HL-60/S4 treated with retinoic acid at 250 ng/mL for 4 days and 3 days (cell line): ENCODE measurements around the gene CEMIP.

Experiments
- in situ Hi-C: fragments of 300-500 bp; cut with MboI; formaldehyde crosslinking; loops from 2 replicates; pipeline ENCODE4 v1.7.0; 2022; ENCODE audit warnings: low sequenced_read_pairs

The CEMIP gene

DNA sequence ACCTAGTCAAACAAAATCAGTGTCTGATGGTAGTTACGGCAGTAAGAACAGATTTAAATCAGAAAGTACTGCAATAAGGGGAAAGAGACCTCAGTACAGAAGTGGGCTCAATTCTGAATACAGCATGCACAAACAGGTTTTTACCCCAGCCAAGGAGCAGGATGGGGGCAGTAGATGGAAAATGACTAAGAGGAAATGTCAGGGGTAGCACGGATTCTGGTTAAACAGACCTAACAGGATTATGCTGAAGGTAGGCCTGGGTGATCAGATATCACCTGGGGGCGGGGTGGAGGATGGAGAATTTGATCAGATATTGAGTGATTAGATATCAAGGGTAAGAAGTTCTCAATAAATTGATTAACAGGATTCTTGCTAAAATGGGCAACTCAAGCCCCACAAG is 191.5 kb downstream of the CEMIP start:
- in situ Hi-C loops: loop anchor here (5.0 to 10.0 kb wide), 2 partner anchors 294 to 513 kb away; no protein-coding TSS in a partner anchor

DNA sequence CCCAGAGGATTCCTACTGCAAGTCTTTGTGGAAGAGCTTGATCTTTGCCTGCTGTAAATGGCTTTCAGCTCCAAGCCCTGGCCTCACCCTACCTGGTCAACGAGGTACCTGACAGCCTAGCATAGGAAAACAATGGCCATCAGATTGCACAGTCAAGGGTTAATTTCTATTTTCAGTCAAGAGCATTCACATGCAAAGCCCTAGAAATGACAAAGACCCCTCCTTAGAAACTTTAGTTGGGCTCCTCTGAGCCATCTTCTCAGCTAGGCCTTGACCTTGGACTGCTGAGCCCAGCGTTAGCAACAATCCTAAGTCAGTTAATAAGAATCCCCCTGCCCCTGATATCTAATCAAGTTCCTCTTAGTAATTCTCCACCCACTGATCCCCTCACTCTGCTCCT is 192.0 kb downstream of the CEMIP start:
- in situ Hi-C loops: loop anchor here (5.0 to 10.0 kb wide), 2 partner anchors 294 to 514 kb away; no protein-coding TSS in a partner anchor

DNA sequence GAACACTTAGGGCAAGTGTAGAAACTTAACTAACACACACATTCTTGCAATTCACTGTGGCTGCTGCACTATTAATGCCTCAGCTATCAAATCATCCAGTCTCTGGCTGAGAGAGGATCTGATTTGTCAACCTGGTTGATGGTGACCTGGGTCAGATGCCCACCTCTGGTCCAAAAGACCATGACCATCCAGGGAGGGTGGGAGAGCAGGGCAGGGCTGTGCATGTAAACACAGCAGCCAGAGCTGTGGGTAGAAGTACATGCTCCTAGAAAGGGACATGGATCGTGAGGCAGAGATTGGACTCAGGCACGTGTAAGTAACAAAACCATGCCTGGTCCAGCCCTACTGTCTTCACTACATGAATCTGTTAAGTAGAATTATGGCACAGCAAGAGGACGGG is 193.1 kb downstream of the CEMIP start:
- in situ Hi-C loops: loop anchor here (5.0 to 10.0 kb wide), 2 partner anchors 293 to 515 kb away; no protein-coding TSS in a partner anchor

DNA sequence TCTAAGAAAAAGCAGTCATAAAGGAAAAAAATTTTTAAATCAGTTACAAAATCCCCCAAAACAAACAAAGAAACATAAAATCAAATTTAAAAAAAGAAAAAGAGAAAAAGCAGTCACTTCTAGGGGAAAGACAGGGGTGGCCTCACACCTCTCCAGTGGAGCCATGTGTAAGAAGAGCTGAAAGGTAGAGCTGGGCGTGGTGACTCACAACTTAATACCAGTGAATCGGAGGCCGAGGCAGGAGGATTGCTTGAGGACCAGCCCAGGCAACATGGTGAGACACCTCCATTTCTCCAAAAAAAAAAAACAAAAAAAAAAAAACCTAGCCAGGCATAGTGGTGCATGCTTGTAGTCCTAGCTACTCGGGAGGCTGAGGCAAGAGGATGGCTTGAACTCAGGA is 195.7 kb downstream of the CEMIP start:
- in situ Hi-C loops: loop anchor here (5.0 to 10.0 kb wide), 2 partner anchors 290 to 518 kb away; no protein-coding TSS in a partner anchor

DNA sequence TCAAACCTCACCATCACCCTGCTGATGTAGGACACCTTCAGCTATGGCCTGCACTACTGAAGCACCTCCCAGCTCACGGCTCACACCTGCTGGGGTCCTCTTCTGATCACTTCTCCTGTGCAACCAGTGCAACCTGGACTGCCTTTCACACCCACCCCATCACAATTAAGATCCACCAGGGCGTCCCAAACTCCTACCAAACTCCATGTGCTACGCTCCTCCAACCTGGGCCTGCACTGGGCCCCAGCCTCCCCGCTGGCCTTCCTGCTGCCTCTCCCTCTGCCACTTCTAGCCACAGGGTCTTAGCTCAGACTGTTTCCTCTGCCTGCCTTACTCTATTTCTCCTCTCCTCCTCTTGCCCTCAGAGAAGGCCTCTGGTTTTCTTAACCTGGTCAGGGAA is 197.7 kb downstream of the CEMIP start:
- in situ Hi-C loops: loop anchor here (10.0 kb wide), 1 partner anchor 288 kb away; no protein-coding TSS in a partner anchor

DNA sequence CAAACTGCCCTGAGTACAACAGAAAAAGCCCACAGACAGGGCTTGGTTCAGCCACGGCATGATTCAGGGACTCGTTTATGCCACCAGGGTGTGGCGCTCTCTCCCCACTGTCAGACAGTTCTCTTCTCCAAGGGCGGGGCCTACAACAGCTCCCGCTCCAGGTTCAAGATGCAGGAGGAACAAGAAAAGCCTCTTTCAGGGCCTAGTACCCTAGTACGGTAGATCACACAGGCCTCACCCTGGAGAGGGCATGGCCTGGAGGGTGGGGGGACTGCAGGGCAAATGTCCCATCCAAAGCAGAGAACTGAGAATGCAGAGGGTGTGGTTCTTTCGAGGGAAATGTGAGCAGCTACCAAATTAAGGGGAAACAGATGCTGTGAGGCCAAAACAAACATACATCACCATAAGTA is 198.5 kb downstream of the CEMIP start:
- in situ Hi-C loops: loop anchor here (10.0 kb wide), 1 partner anchor 287 kb away; no protein-coding TSS in a partner anchor

DNA sequence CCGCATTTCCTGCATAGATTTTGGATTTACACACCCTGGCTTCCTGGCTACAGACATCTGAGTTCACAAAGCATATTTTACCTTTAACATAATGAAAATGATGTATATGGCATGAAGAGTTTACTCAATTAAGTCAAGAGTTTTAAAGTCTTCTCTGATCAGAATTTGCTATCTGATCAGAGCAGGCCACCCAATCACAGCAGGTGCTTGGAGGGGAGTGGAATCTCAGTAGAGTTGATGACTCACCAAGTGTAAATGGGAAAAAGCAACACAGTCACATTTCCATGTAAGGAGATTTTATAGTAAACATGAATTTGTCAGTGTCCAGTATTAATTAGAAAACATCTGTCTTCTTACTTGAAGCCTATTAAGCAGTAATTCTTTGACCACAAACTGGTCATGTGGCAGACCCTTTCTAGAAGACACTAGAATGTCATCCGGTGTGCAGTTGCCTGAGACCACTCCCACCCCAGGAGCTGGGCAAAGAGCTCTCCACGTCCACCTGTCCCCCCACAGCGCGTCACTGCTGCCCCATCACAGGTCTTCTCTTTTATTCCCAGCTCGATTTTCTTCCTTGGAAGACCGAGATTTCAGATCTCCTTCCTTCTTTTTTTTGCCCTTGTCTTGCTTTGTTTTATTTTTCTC is 199.6 kb downstream of the CEMIP start:
- in situ Hi-C loops: loop anchor here (10.0 kb wide), 1 partner anchor 286 kb away; no protein-coding TSS in a partner anchor

DNA sequence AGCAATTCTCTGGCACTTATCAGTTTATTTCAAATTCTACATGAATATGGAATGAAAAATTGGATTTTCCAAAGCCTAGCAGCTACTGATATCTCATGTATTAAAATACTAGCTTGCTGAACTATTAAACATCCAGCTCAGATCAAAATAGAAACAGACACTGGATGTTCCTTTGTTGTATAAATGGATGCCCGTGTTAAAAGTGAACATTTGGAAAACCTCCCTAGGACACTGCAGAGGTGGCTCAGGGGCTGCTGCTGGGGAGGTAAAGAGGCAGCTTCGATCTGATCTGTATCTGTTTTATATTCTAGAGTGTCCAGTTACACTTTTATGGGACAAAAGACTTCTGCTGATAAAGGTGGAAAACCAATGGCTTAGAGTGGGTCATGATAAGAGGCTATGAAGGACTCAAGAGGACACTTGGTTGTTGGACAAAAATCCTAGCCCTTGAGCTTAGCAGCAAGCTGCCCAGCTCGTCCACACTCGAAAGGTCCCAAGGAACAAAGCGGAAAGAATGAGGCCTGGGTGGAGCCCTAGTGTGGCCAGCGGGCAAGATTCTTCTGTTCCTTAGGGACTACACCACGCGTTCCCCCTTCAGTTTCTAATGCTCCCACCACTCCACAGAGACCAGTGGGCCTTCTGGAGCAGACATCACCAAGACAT is 200.5 kb downstream of the CEMIP start:
- in situ Hi-C loops: loop anchor here (10.0 kb wide), 1 partner anchor 285 kb away; no protein-coding TSS in a partner anchor

DNA sequence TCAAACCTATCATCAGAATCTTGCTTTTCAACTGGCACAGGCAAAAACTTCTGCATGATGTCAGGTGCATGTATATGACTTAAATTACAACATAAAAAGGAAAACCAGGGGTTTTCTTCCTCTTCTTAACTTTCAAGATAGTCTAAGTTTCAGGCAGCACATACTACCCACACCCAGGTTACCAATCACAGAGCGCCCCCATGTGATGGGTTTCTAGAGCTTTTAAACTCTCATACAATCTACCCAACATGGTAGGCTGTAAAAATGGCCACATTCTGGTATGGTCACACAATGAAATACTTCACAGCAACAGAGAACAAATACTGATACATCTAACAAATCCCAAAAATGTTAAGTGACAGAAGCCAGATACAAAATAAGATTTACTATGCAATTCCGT is 203.0 kb downstream of the CEMIP start:
- in situ Hi-C loops: no loop called here

DNA sequence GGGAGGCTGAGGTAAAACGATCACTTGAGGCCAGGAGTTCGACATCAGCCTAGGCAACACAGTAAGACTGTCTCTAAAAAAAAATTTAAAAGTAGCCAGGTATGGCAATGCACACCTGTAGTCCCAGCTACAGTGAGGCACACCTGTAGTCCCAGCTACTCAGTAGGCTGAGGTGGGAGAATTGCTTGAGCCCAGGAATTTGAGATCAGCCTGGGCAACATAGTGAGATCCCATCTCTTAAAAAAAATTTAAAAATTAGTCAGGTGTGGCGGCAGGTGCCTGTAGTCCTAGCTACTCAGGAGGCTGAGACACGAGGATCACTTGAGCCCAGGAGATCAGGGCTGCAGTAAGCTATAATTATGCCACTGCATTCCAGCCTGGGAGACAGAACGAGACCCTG is 203.7 kb downstream of the CEMIP start:
- in situ Hi-C loops: no loop called here

DNA sequence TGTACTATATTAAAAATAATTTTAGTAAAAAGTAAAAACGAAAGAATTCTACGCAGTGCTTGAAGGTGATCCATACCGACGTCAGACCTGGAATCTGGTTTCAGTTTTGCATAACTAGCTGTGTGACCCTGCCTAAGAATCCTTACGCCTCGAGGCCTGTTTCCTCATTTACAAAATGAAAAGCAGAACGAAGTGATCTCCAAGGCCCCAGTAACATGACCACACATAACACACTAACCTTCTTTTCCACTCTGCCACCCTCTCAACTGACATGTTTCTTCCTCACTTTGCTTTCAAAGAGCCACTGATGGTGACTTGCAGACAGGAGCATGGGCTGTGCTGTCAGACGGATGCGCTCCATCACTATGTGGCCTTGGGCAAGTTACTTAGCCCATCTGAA is 205.7 kb downstream of the CEMIP start:
- in situ Hi-C loops: no loop called here

DNA sequence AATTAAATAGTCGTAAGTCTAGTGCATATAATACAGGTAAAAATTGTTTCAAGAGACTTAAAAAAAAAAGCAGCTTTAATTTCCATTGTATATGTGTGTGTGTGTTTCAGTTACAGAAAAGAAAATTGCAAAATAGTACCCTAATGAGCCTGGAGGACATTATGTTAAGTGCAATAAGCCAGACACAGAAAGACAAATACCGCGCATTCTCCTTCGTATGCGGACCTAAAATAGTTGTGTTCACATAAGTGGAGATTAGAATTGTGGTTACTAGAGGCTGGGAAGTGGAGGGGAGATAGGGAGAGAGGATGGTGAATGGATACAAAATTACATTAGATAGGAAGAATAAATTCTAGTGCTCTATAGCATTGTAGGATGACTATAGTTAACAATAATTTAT is 206.8 kb downstream of the CEMIP start:
- in situ Hi-C loops: no loop called here

DNA sequence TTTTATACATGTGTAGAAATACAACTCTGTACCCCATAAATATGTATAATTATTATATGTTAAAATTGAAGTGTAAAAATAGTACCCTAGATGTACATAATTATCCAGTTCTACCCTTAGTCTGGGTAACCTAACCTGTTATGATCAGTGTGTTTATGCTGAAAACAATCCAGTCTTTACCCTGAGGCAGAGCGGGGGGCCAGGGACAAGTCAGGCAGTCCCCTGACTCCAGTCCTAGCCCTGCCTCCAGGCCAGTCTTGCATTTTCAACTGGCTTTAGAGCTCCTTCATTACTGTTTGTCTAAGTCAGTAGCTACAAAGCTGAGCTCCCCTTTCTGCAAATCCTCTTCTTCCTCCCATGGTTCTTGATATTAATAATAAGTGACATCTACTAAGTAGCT is 207.3 kb downstream of the CEMIP start:
- in situ Hi-C loops: no loop called here

DNA sequence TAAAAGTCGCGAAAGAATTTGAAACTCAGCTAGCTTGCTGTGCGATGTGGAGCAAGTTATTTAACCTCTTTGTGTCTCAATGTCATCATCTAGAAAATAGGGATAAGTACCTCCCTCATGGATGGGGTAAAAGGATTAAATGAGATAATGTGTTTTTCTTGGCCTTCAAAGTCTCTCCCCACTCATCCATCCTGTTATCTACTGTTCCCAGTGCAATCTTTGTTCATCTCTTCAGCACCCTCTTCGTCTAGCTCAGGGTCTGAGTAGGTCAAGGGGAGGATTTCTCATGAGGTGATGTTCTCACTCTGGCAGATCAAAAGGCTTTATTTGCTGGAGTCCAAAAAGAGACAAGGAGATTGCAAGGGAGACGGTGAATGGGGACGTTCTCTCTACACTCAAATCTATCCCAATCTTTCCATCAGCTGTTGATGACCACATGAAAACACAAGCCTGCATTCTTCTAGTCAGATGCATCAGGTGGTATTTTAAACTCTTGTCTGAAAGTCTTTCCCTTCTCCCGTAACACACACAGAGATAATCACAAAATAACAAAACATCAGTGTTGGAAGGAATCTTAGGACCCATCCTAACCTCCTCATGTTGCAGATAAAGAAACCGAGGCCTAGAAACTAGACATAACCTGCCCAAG is 209.1 kb downstream of the CEMIP start:
- in situ Hi-C loops: no loop called here

DNA sequence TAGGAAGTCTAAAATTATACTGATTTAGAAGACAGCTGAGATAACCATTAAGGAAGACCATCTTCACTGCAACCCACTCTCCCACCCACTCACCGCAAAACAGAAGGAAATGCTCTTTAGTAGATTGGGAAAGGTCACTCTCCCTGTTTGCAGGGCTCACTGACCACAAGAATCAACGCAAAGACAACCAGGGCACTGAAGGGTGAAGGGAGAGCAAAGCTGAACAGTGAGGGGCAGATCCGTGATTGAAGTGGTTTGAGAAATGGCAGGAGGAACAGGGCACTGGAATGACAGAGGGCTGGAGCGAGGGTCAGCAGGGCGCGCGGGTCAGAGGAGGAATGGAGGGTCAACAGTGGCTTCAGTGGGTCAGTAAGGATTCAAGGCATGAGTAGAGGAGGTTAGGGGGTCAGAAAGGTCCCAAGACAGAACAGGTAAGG is 209.9 kb downstream of the CEMIP start:
- in situ Hi-C loops: no loop called here

DNA sequence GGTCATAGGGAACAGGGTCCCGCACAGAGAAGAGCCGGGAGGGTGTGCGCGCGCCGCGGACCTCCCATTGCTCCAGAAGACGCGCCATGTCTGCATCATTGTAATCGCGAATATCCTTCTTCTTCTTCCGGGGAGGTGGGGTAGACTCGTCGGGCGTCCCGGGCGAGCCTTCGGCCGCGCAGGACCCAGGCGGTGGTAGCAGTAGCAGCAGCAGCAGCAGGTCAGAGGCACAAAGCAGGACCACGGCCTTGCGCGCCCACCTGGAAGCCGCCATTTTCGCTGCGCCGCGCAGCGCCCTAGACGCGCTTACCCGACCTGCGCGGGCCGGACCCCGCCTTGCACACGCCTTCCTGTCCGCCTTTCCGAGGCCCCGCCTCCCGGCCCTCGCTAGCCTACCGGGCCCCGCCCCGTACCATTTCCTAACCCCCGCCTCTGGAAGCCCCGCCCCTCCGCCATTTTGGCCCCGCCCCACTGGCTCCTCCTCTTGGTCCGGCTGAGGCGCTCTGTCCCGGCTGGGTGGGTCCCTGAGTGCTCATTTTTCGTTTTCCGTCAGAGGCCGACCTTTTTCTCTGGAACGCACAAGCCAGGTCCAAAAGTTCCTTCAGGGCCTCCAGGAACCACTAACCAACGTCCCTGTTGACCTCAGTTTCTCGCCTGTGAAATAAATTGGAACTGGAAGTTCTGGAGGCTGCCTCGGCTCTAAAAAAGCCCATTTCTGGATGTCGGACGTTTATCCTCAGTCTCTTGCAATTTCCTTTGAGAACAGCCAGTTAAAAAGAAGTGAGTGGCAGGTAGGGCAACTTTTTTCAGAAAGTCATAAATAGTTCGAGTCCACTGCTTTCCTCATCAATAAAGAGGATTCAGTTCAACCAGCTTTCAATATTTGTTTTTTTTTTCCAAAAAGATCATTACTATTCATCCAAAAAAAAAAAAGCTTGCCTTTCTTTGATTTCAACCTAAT is 210.6 kb downstream of the CEMIP start, which contains the start of gene MESD:
MESD (minus strand) TSS at position 302 of the 961 bp plus-strand sequence; CDS start at position 274, 28 bp downstream.
- in situ Hi-C loops: no loop called here

DNA sequence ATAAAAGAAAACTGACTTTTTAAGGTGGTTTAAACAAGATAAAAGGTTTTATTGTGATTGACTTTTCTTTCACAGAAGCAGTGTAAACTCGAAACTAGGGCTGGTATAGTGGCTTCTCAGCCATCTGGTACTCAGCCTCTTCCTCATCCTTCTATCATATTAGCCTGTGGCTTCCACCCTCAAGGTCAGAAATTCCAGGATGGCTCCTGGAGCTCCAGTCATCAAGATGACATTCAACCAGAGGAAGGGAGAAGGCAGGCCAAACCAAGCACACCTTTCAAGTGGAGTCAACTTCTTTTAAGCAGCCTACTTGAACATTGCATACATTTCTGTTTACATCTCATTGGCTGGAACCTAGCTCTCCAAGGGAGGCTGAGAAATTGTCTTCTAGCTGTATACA is 211.8 kb downstream of the CEMIP start:
- in situ Hi-C loops: no loop called here

DNA sequence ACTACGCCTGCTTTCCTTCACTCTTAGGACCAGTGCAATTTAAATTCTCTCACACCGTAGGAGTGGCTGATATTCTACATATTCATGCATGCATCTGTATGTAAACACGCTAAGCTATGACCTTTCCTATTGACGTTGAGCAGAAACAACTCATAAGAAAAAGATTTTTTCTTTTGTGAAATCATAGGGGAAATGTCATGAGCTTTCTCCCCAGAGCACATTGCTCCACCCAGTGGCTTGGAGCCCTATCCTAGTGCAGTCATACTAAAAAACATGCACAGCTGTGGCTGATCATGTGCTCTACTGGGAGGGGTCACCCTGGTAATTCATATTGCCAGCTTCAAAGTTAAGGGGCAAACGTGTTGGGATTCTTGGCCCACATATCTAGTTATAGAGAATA is 212.3 kb downstream of the CEMIP start:
- in situ Hi-C loops: no loop called here

DNA sequence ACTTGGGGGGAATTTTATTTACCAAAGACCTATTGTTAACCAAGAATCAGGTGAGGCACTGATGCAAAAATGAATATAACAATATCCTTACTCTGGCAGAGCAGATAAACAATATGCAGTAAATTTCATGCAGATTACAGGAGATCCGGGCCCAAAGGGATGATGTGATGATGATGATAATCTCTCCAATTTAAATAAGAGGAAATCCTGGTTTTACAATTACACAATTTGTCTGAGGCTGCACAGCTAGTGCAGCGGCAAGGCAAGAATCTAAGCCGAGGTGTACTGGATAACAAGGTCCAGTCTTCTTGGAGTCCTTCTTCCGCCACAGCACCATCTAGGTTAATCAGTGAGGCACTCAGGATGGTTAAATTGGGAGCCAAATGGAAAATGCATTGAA is 212.8 kb downstream of the CEMIP start:
- in situ Hi-C loops: no loop called here

DNA sequence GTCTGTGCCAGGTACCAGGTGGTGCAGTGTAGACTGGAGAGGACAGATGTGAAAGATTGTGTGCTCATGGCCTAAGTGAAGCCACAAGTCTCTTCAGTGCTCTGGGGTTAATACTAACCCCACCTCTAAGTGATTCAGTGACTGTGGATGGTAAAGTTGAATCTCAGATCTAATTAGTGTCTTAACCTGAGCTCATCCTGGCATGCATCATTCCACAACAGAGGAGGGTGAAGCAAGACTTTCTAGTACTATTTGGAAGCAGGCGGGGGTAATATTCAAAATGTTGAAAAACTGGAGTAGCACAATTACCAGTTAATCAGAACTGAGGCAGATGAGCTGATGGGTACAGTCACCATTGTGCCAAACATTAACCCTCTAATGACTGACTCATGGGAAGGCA is 213.3 kb downstream of the CEMIP start:
- in situ Hi-C loops: no loop called here
